HCT116 (cell line): ENCODE results near the gene FBXL17. TPM values are rescaled to one million over a fixed set of nuclear protein-coding genes. Genes with fewer than 3 reads are reported as not detected.

Source experiments
- ATAC-seq: fragments of 200-7000 bp; cut with Tn5 transposase; 2 replicates; pipeline ENCODE4 v1.9.1; 2020; ENCODE audit warnings: mild to moderate bottlenecking, moderate library complexity
- BruUV-seq: library from RNA; stranded (reverse); fragments of 400-500 nt; replicated peaks from 2 replicates; lab custom pipeline; 2021; lab: Mats Ljungman, UMichigan
- CTCF ChIA-PET: fragments of 300-600 bp; sonication (Branson Sonifier 250); formaldehyde crosslinking; loops from one replicate; lab custom pipeline; 2021; ENCODE audit warnings: antibody characterized with exemption; lab: Charles Lee
- POLR2A ChIA-PET: fragments of 300-600, 350-600 bp; sonication (Branson Sonifier 250); formaldehyde crosslinking; loops from one replicate; lab custom pipeline; 2021; ENCODE audit warnings: antibody characterized with exemption; lab: Charles Lee
- RAD21 ChIA-PET, 2 experiments: fragments of 300-600 bp; sonication (Branson Sonifier 250); formaldehyde crosslinking; loops; one replicate each; lab custom pipeline; 2023; ENCODE audit warnings: low total read pairs in 2 of 2; ENCODE audit not compliant: uncharacterized antibody in 2 of 2, unreplicated experiment in 2 of 2, low non-redundant PET in 1 of 2; lab: Charles Lee
- DNase-seq: peaks from one replicate; pipeline ENCODE4 v3.0.0-alpha.2; 2010; ENCODE audit warnings: low read depth, low spot score
- H2AFZ ChIP-seq: fragments of 200-600 bp; shearing (Covaris generic), sonication (generic); 2 replicates; pipeline ENCODE4 v1.6.1; 2017; ENCODE audit warnings: low read depth, mixed run types, mixed read lengths, antibody characterized with exemption, low read length; ENCODE audit not compliant: poor library complexity, severe bottlenecking
- H3K27ac ChIP-seq: 2 replicates; pipeline ENCODE4 v1.5.1; 2012; ENCODE audit warnings: low read depth, low read length
- H3K27me3 ChIP-seq: fragments of 200-600 bp; sonication (generic); 2 replicates; pipeline ENCODE4 v1.6.1; 2016; ENCODE audit warnings: mixed run types, low read length, mixed read lengths; ENCODE audit not compliant: insufficient read depth
- H3K36me3 ChIP-seq, 2 experiments: fragments of 200-500 bp in 1 of 2; fragments of 200-600 bp in 1 of 2; sonication (Bioruptor generic) in 1 of 2; sonication (generic) in 1 of 2; 2 replicates each; pipeline versions ENCODE4 v1.5.1 to v1.6.1; 2014 to 2016; ENCODE audit warnings: low read length in 2 of 2, inconsistent platforms in 1 of 2, mixed read lengths in 1 of 2, mixed run types in 1 of 2; ENCODE audit not compliant: insufficient read depth in 2 of 2, control insufficient read depth in 1 of 2
- H3K4me1 ChIP-seq, 2 experiments: fragments of 200-600 bp in 1 of 2; sonication (generic) in 1 of 2; 2 replicates each; pipeline versions ENCODE4 v1.5.1 to v1.6.1; 2012 to 2017; ENCODE audit warnings: low read length in 2 of 2, inconsistent platforms in 1 of 2, mild to moderate bottlenecking in 1 of 2, mixed read lengths in 1 of 2, mixed run types in 1 of 2, moderate library complexity in 1 of 2; ENCODE audit not compliant: insufficient read depth in 2 of 2, control insufficient read depth in 1 of 2
- H3K4me2 ChIP-seq: fragments of 200-600 bp; sonication (generic); 2 replicates; pipeline ENCODE4 v1.6.1; 2017; ENCODE audit warnings: mixed run types, low read length, mixed read lengths
- H3K4me3 ChIP-seq, 2 experiments: fragments of 200-600 bp in 1 of 2; sonication (generic) in 1 of 2; replicated peaks in 1 of 2; 2 replicates each; pipeline ENCODE4 v1.5.1; 2011 to 2016; ENCODE audit warnings: low read length in 2 of 2, control low read depth in 1 of 2, low read depth in 1 of 2, mild to moderate bottlenecking in 1 of 2, mixed read lengths in 1 of 2, mixed run types in 1 of 2
- H3K79me2 ChIP-seq: fragments of 200-600 bp; sonication (generic); 2 replicates; pipeline ENCODE4 v1.6.1; 2017; ENCODE audit warnings: mild to moderate bottlenecking, mixed run types, low read length, moderate library complexity, mixed read lengths; ENCODE audit not compliant: insufficient read depth
- H3K9ac ChIP-seq: fragments of 200-600 bp; sonication (generic); 2 replicates; pipeline ENCODE4 v1.6.1; 2016; ENCODE audit warnings: low read length, mixed read lengths
- H3K9me2 ChIP-seq: fragments of 200-600 bp; sonication (generic), shearing (Covaris generic); 2 replicates; pipeline ENCODE4 v1.6.1; 2017; ENCODE audit warnings: mixed run types, mild to moderate bottlenecking, moderate library complexity; ENCODE audit not compliant: insufficient read depth
- H3K9me3 ChIP-seq, 2 experiments: fragments of 200-500 bp in 1 of 2; fragments of 200-600 bp in 1 of 2; sonication (Bioruptor generic) in 1 of 2; sonication (generic) in 1 of 2; 2 replicates each; pipeline ENCODE4 v1.6.1; 2014 to 2017; ENCODE audit warnings: low read length in 2 of 2, mixed read lengths in 2 of 2, inconsistent platforms in 1 of 2, low read depth in 1 of 2, mild to moderate bottlenecking in 1 of 2, mixed run types in 1 of 2, moderate library complexity in 1 of 2; ENCODE audit not compliant: control insufficient read depth in 1 of 2, insufficient read depth in 1 of 2
- H4K20me1 ChIP-seq: fragments of 200-600 bp; sonication (generic), shearing (Covaris generic); 2 replicates; pipeline ENCODE4 v1.6.1; 2017; ENCODE audit warnings: mixed run types, mild to moderate bottlenecking, moderate library complexity; ENCODE audit not compliant: insufficient read depth
- ATF3 ChIP-seq: IDR thresholded peaks from 2 replicates; pipeline ENCODE4 v1.6.1; 2012
- CBX3 ChIP-seq: IDR thresholded peaks from 2 replicates; pipeline ENCODE4 v1.6.1; 2012; ENCODE audit warnings: low read depth
- CEBPB ChIP-seq: IDR thresholded peaks from 2 replicates; pipeline ENCODE4 v1.6.1; 2012; ENCODE audit warnings: low read depth
- CTCF ChIP-seq, 3 experiments: fragments of 200-600 bp in 1 of 3; sonication (generic) in 1 of 3; IDR thresholded peaks in 2 of 3; conservative IDR thresholded peaks in 1 of 3; 2 replicates each; pipeline ENCODE4 v1.5.1; 2012 to 2017; ENCODE audit warnings: low read depth in 2 of 3, low read length in 2 of 3, antibody characterized with exemption in 1 of 3, borderline replicate concordance in 1 of 3, control low read depth in 1 of 3, mild to moderate bottlenecking in 1 of 3, mixed read lengths in 1 of 3, mixed run types in 1 of 3, moderate library complexity in 1 of 3; ENCODE audit not compliant: insufficient read depth in 1 of 3
- EGR1 ChIP-seq: IDR thresholded peaks from 2 replicates; pipeline ENCODE4 v1.6.1; 2012; ENCODE audit warnings: low read depth
- EZH2phosphoT487 ChIP-seq: fragments of 200-600 bp; IDR thresholded peaks from 2 replicates; pipeline ENCODE4 v1.6.1; 2018; ENCODE audit warnings: antibody characterized with exemption, borderline replicate concordance
- JUND ChIP-seq: IDR thresholded peaks from 2 replicates; pipeline ENCODE4 v1.6.1; 2012
- MAX ChIP-seq: IDR thresholded peaks from 2 replicates; pipeline ENCODE4 v1.6.1; 2012
- POLR2A ChIP-seq: IDR thresholded peaks from 2 replicates; pipeline ENCODE4 v1.7.0; 2011; ENCODE audit warnings: borderline replicate concordance; ENCODE audit not compliant: insufficient read depth, insufficient read length; ENCODE audit errors: extremely low read depth
- RAD21 ChIP-seq: IDR thresholded peaks from 2 replicates; pipeline ENCODE4 v1.6.1; 2012; ENCODE audit warnings: low read depth, mild to moderate bottlenecking
- REST ChIP-seq: IDR thresholded peaks from 2 replicates; pipeline ENCODE4 v1.6.1; 2012; ENCODE audit warnings: low read depth
- SRF ChIP-seq: IDR thresholded peaks from 2 replicates; pipeline ENCODE4 v1.6.1; 2012; ENCODE audit warnings: low read depth
- TCF7L2 ChIP-seq: IDR thresholded peaks from 2 replicates; pipeline ENCODE4 v1.7.0; 2011; ENCODE audit warnings: borderline replicate concordance, inconsistent platforms; ENCODE audit not compliant: insufficient read depth, insufficient read length; ENCODE audit errors: extremely low read depth
- YY1 ChIP-seq: IDR thresholded peaks from 2 replicates; pipeline ENCODE4 v1.6.1; 2011; ENCODE audit warnings: low read length, low read depth, moderate library complexity, mild to moderate bottlenecking; ENCODE audit not compliant: insufficient replicate concordance; ENCODE audit errors: extremely low read depth
- ZFX ChIP-seq: fragments of 450-650 bp; IDR thresholded peaks from 2 replicates; pipeline ENCODE4 v1.6.1; 2017
- ZNF274 ChIP-seq: fragments of 200-500 bp; sonication (Bioruptor generic); IDR thresholded peaks from 2 replicates; pipeline ENCODE4 v1.6.1; 2014; ENCODE audit warnings: mild to moderate bottlenecking, low read depth, low read length, inconsistent platforms
- intact Hi-C: fragments of 100-400 bp; cut with micrococcal nuclease; formaldehyde crosslinking; loops from 2 replicates; pipeline ENCODE4 v1.10.0; 2022
- total RNA-seq: library from RNA; stranded (reverse); gene quantifications from one replicate; pipeline ENCODE4 v1.2.1, GENCODE V29; 2021; ENCODE audit not compliant: unreplicated experiment

FBXL17 gene
- total RNA-seq, 1 experiment from 2014 or later, result 9.4 TPM

- POLR2A ChIA-PET, result no interaction called here
- Histone ChIP-seq H3K27me3 (no peaks in the 10 kb centered on the region), H3K9ac (no peak overlapping the region), H3K9me3 (no peaks in the 10 kb centered on the region), H3K4me1 (no peaks in the 10 kb centered on the region), H2AFZ (no peak overlapping the region), H4K20me1 (no peaks in the 10 kb centered on the region), H3K36me3 (no peaks in the 10 kb centered on the region), H3K9me2 (no peaks in the 10 kb centered on the region), H3K79me2 (no peaks in the 10 kb centered on the region), H3K4me3 (no peak overlapping the region), H3K4me2 (no peak overlapping the region), H3K27ac (no peak overlapping the region)
- ATAC-seq (no peak), DNase-seq (no peak)
- intact Hi-C loops, result no loop called here
- RAD21 ChIA-PET, result no interaction called here
- TF ChIP-seq CBX3, result no peak
- no peak for TF ChIP-seq TCF7L2
- TF ChIP-seq ZNF274, result no peak
- no peak for TF ChIP-seq SRF
- no peak for TF ChIP-seq YY1
- TF ChIP-seq MAX, result no peak
- TF ChIP-seq EZH2phosphoT487, result no peak
- no peak for TF ChIP-seq REST
- no peak for TF ChIP-seq POLR2A
- no peak for TF ChIP-seq JUND
- TF ChIP-seq EGR1, result no peak
- no peak for TF ChIP-seq ZFX
- no peak for TF ChIP-seq CTCF (IDR thresholded peaks at IDR 0.05 in 2 of 3, conservative IDR thresholded peaks at IDR 0.05 in 1 of 3; ENCODE audit: borderline replicate concordance in 1 of 3, insufficient read depth in 1 of 3, low read depth in 2 of 3, low read length in 2 of 3)
- no peak for TF ChIP-seq ATF3
- TF ChIP-seq RAD21, result no peak
- TF ChIP-seq CEBPB, result no peak
- no TSS peak for BruUV-seq
- CTCF ChIA-PET, result no interaction called here
Observed at GRCh38 chr5:107945061-107945460, 436.8 kb downstream of the FBXL17 start.
